ENCODE measurements around the gene C20orf173. TPM values are rescaled to one million over a fixed set of nuclear protein-coding genes. Genes with fewer than 3 reads are reported as not detected.

Gene C20orf173
- total RNA-seq, 1 experiment from 2014 or later: not detected

- Histone ChIP-seq H3K27me3 (ENCODE audit: insufficient read depth, low read length) (no peaks in the 10 kb centered on the region), H2AFZ (ENCODE audit: low read depth, low read length, poor library complexity, severe bottlenecking) (no peak overlapping the region), H3K79me2 (ENCODE audit: insufficient read depth, low read length) (no peaks in the 10 kb centered on the region), H4K20me1 (ENCODE audit: insufficient read depth) (no peaks in the 10 kb centered on the region), H3K9me2 (ENCODE audit: insufficient read depth) (no peaks in the 10 kb centered on the region), H3K4me1 (ENCODE audit: control insufficient read depth in 1 of 2, insufficient read depth in 2 of 2, low read length in 2 of 2) (peaks cover 0 to 7% of the 10 kb centered on the region in 2 experiments; a peak in 2 of 4 replicates), H3K9ac (ENCODE audit: low read length) (no peak overlapping the region), H3K36me3 (ENCODE audit: control insufficient read depth in 1 of 2, insufficient read depth in 2 of 2, low read length in 2 of 2) (no peaks in the 10 kb centered on the region), H3K27ac (ENCODE audit: low read depth, low read length) (no peak overlapping the region), H3K9me3 (ENCODE audit: control insufficient read depth in 1 of 2, insufficient read depth in 1 of 2, low read depth in 1 of 2, low read length in 2 of 2) (no peaks in the 10 kb centered on the region), H3K4me3 (replicated peaks in 1 of 2; ENCODE audit: low read depth in 1 of 2, low read length in 2 of 2) (no peak overlapping the region), H3K4me2 (ENCODE audit: low read length) (no peak overlapping the region)
- no peak for DNase-seq (ENCODE audit: low read depth, low spot score)
- no TSS peak for BruUV-seq (replicated peaks)
- ChIA-PET CTCF (no interaction called here), RAD21 (ENCODE audit: low non-redundant PET in 1 of 2, low total read pairs in 2 of 2, uncharacterized antibody in 2 of 2, unreplicated experiment in 2 of 2) (no interaction called here), POLR2A (no interaction called here)
- intact Hi-C loops (cut with micrococcal nuclease): no loop called here
- TF ChIP-seq TCF7L2 (IDR thresholded peaks at IDR 0.05; ENCODE audit: borderline replicate concordance, extremely low read depth, insufficient read depth, insufficient read length) (no peak), CEBPB (IDR thresholded peaks at IDR 0.05; ENCODE audit: low read depth) (no peak), ELF1 (IDR thresholded peaks at IDR 0.05; ENCODE audit: borderline replicate concordance, low read depth) (no peak), POLR2AphosphoS5 (IDR thresholded peaks at IDR 0.05; ENCODE audit: low read depth, low read length) (no peak), JUND (IDR thresholded peaks at IDR 0.05) (no peak), SIN3A (IDR thresholded peaks at IDR 0.05; ENCODE audit: low read depth) (no peak), EZH2phosphoT487 (IDR thresholded peaks at IDR 0.05; ENCODE audit: borderline replicate concordance) (no peak), CTCF (IDR thresholded peaks at IDR 0.05 in 2 of 3, conservative IDR thresholded peaks at IDR 0.05 in 1 of 3; ENCODE audit: borderline replicate concordance in 1 of 3, insufficient read depth in 1 of 3, low read depth in 2 of 3, low read length in 2 of 3) (no peak), FOSL1 (IDR thresholded peaks at IDR 0.05; ENCODE audit: low read depth) (no peak), ZBTB33 (IDR thresholded peaks at IDR 0.05; ENCODE audit: extremely low read depth, insufficient replicate concordance, low read length) (no peak), CBX3 (IDR thresholded peaks at IDR 0.05; ENCODE audit: low read depth) (no peak), MAX (IDR thresholded peaks at IDR 0.05) (no peak), POLR2A (IDR thresholded peaks at IDR 0.05; ENCODE audit: borderline replicate concordance, extremely low read depth, insufficient read depth, insufficient read length) (no peak), YY1 (IDR thresholded peaks at IDR 0.05; ENCODE audit: extremely low read depth, insufficient replicate concordance, low read depth, low read length) (no peak), EZH2 (IDR thresholded peaks at IDR 0.05) (no peak), ZNF274 (IDR thresholded peaks at IDR 0.05; ENCODE audit: low read depth, low read length) (no peak), ZFX (IDR thresholded peaks at IDR 0.05) (no peak)
- TF ChIP-seq, protein P1, sequence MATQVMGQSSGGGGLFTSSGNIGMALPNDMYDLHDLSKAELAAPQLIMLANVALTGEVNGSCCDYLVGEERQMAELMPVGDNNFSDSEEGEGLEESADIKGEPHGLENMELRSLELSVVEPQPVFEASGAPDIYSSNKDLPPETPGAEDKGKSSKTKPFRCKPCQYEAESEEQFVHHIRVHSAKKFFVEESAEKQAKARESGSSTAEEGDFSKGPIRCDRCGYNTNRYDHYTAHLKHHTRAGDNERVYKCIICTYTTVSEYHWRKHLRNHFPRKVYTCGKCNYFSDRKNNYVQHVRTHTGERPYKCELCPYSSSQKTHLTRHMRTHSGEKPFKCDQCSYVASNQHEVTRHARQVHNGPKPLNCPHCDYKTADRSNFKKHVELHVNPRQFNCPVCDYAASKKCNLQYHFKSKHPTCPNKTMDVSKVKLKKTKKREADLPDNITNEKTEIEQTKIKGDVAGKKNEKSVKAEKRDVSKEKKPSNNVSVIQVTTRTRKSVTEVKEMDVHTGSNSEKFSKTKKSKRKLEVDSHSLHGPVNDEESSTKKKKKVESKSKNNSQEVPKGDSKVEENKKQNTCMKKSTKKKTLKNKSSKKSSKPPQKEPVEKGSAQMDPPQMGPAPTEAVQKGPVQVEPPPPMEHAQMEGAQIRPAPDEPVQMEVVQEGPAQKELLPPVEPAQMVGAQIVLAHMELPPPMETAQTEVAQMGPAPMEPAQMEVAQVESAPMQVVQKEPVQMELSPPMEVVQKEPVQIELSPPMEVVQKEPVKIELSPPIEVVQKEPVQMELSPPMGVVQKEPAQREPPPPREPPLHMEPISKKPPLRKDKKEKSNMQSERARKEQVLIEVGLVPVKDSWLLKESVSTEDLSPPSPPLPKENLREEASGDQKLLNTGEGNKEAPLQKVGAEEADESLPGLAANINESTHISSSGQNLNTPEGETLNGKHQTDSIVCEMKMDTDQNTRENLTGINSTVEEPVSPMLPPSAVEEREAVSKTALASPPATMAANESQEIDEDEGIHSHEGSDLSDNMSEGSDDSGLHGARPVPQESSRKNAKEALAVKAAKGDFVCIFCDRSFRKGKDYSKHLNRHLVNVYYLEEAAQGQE (IDR thresholded peaks at IDR 0.05; ENCODE audit: low read depth): no peak
- no peak for ATAC-seq
These were observed 34.4 kb upstream of the C20orf173 start for GRCh38 chr20:35563834-35564233.

Data from HCT116 (cell line).